HG02943 (cell line): Measurements from ENCODE around the gene CFAP69.

Source experiments
- ATAC-seq: cut with Tn5 transposase; IDR thresholded peaks from one replicate; pipeline ENCODE4 v1.9.1; 2021; ENCODE audit warnings: mild to moderate bottlenecking, low read depth, moderate library complexity; ENCODE audit not compliant: unreplicated experiment

CFAP69 gene

DNA sequence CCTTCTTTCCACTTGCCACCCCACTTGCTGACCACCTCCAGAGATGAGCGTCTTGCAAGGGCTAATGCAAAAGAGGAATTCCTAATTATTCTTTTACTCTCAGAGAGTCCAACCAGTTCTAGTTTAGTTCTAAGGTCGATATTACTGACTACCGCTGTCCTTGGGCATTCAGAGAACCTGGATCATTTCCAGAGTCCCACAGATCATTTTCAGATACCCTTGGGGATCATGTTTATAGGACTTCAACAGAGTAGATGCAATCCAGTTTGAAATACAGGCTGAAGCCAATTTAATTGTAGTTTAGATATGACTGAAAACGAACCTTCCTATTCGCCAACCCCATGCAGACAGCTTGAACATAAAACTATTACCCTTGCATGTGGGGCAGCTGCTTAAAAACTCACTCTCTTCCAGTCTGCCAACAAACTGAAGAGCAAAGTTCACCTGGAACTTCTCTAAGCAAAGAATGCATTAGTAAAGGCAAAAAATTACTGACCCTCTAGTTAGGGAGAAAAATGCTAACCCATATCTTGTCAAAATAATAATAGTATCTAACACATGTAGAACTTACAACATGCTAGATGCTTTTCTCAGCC, 22.4 kb downstream of the CFAP69 start:
- ATAC-seq, result no peak

DNA sequence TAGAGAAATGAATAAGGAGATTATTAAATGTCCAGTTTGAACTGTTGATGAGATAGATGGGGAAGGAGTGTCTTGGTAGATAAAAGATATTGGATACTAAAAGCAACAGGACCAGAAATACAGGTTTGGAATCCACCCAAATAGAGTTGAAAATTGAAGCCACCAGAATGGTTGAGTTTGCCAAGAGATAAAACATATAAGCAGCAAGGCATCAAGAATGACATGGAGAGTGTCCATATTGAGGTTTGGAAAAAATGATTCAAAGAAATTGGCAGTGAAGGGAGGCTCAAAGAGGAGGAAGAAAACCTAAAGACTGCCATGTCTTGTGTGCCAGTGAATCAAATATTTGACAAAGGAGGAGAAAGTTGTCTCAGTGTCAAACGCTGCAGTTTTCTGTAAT, 24.2 kb downstream of the CFAP69 start:
- ATAC-seq, result no peak

DNA sequence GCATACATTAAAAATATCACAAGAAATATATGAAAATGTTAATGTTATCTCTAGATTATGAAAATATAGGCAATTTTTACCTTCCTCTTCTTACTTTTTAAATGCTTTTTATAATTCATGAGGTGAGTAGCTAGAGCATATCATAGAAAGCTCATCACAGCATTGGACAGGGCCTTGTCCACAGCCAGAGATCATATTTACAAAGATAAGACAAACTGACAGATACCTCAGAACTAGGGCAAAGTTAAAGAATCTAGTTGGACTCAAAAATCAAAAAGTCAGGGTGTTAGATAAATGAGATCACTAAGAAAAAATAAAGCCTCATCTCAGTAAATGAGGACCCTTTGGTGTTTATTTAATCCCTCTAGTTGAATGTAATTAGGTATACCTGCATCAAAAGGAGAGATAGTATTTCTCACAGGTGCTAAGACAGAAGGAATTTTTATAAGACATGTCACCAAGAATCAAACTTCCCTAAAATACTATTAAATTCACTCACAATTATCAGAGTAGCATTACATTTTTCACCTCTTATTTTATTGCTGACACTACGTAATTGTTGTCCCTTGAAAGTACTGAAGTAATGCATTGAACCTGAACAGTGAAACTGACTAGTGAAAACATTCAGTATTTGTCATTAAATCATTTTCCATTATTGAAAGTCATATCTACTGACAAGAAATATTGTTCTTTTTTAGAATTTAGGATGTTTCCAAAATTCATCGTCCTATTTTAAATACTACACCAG, 25.6 kb downstream of the CFAP69 start:
- no peak for ATAC-seq

DNA sequence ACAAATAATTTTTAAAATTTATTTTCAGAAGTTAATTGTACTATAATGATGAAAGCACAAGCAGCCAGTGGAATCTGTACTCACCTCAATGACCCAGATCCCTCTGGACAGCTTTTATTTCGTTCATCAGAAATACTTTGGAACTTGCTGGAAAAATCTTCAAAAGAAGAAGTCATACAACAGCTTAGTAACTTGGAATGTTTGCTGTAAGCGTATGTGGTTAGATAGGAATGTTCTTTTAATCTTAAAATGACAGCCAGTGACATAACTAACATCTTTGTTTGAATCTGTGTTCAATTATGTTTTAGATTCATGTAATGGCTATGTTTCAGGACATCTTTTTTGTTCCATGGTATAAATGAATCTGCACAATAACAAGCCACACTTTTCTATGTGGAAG, 26.8 kb downstream of the CFAP69 start:
- no peak for ATAC-seq

DNA sequence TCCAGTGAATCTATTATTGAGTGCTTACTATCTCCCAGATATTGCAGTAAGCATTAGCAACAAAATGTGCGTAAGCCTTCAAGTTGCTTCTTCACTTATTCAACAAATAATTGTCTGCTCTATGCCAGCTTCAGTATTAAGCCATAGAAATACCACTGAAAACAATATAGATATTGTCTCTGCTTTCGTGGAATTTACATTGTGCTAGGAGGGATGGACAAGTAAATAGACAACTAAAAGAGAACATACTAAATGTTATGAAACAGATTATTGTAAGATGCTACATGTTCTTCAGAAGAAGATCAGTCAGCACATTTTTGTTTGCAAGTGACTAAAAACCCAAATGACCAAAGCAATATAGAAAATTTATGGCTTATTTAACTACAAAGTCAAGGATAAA, 27.3 kb downstream of the CFAP69 start:
- ATAC-seq, result no peak

DNA sequence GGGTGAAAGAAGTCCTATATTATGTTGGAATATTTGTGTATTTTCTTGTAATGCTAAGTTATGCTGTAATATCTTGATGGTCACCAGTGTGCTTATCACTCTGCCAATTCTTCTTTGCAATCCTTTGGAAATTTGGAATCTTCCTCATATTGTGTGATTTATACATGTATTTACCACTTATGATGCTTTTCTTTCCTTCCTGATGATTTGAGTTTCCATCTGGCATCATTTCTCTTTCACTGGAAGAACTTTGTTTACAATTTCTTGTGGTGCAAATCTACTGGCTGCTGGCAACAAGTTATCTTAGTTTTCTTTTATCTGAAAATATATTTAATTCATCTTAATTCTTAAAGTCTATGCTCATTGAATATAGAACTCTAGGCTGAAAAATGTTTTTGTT, 29.2 kb downstream of the CFAP69 start:
- ATAC-seq, result no peak

DNA sequence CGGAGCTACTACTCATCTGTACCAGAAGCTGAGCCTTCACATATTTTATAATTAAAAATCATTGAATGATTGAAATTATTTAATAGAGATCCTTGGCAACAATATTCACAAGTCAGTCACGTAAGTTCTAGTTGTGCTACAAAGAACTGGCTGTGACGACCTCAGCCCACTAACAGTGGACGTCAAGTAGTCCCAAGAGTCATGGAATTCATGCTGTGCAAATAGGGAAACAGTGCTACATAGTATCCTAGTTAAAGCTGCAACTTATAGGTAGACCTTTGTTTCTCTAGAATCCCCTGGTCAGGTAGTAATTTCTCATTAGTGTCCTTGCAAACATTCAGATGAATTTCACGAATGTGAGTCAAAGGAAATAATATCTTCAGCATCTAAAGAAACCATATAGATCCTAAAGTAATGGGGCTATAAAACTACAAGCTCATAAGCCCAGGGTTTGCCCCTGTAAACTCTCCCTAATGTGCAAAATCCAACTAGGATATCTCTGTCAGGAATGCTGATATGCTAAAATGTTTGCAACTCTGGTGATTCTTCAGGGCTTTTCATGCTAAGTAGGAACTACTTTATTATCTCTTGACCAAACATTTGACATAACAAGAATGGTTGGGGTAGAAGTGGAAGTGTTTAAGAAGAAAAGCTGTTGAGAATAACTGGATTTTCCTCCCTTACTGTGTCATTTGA, 31.2 kb downstream of the CFAP69 start:
- ATAC-seq, result no peak

DNA sequence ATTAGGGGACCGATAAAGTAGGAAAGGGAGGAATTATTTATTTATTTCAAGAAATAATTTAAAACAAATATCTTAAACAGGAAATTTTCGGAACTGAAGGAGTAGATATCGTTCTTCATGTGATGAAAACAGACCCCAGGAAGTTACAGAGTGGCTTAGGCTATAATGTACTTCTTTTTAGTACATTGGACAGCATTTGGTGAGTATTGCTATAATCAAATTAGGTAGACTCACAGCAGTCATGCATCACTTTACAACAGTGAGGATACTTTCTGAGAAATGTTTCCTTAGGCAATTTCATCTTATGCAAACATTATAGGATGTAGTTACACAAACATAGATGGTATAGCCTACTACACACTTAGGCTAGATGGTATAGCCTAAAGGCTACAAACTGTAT, 43.2 kb downstream of the CFAP69 start:
- no peak for ATAC-seq

DNA sequence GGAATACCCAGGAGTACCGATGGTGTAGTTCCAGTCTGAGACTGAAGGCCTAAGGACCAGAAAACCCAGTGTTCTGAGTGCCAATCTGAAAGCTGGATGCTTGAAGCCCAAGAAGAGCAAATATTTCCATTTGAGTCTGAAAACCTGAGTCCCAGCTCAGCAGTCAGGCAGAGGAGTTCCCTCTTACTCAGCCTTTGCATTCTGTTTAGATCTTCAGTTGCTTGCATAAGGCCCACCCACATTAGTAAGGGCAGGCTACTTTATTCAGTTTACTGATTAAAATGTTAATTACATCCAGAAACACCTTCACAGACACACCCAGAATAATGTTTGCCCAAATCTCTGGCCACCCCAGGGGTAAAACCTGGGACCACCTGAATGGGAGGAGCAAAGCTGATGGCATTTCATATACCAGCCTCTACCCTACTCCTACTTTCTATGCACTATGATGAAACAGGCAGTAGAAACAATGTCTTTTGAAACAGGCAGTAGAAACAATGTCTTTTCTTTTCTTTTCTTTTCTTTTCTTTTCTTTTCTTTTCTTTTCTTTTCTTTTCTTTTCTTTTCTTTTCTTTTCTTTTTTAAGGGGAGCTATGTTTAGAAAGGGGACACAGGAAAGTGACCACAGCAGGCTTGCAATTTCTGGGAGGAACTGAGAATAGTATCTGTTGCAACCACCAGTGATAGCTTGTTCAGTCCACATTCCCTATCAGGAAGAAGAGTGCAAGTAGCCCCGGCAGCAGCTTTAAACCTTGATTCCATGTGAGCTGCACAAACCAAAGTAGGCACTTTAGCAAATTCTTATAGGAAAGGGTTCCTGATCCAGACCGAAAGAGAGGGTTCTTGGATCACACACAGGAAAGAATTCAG, 45.5 kb downstream of the CFAP69 start:
- no peak for ATAC-seq

DNA sequence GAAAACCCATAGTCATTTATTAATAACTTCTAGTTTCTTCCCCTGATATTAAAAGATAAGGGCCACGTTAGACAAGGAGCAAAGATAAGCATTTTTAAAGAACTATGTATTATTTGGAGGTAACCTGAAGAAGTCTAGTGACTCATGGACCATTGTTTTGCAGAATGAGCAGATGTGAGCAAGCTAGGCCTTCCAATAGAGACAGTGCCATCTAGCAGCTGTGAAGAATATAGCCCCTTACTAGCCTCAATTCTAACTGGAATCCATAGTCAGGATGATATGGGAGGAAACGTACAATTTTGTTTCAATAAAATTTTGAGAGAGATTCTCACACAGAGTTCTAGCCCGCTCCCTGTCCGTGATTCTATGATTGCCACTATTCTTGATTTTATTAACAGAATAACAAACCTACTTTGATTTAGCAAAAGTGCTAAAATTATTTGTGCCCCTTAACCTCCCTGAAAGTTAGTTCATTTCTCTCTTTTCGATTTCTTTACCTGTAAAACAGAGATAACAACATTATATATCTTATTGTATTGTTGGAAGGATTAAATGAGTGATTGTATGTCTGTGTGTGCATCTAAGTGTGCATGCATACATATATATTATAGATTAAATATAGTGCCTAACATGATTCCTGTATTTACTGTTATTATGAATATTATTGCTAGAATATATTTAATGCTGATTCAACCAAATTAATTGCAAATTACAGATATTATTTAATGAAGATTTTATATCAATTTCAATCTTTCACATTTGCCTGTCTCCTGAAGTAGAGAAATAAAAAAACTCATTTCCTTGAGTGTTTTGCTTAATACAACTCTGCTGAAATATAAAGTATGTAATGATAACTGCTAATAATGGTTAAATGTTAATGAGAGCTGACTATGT, 53.4 kb downstream of the CFAP69 start:
- peak; percentile 82 for ATAC-seq

DNA sequence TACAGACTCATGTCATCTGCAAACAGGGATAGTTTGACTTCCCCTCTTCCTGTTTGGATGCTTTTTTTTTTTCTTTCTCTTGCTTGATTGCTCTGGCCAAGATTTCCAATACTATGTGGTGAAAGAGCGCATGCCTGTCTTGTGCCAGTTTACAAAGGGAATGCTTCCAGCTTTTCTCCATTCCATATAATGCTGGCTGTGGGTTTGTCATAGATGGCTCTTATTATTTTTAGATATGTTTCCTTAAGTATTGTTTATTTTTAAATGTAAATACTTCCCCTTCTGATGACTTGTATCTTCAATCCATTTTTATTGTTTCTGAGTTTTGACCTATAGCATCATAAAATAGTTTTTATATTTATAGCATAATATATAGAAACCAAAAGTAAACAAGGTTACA, 58.3 kb downstream of the CFAP69 start:
- no peak for ATAC-seq

DNA sequence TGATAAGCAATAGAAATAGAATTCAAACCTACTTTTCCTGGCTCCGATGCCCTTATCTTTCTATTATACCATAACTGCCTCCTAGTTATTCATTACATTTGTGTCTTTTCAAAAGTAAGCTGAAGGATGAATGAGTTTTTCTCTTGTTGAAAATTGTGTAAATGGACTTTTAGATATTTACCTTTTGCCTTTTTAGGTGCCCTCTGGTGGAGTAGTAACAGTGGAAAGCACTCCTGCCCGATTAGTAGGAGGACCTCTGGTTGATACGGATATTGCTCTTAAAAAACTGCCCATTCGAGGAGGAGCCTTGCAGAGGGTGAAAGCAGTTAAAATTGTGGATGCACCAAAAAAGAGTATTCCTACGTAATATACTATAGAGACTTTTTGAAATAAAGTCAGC, 64.9 kb downstream of the CFAP69 start:
- no peak for ATAC-seq

DNA sequence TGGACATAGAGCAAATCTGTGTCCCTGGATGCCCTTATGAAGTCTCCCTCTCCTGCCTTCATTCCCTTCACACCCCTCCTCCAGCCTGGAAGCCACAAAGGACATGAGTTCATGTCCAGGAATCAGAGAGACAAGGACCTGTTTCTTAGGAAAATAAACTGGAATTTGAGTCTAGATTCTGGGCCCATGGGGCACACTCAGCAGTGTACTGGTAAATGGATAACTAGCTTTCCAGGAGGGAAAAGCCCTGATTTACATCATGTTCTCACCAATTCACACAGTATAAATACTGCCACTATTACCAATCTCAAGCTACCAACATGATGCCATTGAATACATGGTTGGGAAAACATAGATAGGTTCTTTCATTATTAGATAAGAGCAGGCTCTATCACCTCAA, 66.2 kb downstream of the CFAP69 start:
- no peak for ATAC-seq

DNA sequence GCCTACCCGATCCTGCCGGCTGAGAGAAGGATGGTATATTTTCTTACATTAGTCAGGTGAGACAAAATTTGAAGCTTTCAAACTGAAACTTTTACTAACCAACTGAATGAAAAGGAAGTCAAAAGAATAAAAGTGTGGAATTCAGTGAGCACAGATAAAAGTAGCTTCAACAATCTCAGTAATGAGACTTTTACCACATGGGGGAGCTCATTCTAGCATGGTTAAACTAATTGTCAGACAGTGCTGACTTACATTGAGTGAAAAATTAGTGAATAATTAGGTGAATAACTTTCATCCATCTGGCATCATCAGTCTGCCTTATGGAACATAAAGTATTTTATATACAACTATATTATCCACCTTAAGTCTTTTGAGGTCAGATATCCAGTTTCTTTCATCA, 67.8 kb downstream of the CFAP69 start:
- ATAC-seq, result no peak

DNA sequence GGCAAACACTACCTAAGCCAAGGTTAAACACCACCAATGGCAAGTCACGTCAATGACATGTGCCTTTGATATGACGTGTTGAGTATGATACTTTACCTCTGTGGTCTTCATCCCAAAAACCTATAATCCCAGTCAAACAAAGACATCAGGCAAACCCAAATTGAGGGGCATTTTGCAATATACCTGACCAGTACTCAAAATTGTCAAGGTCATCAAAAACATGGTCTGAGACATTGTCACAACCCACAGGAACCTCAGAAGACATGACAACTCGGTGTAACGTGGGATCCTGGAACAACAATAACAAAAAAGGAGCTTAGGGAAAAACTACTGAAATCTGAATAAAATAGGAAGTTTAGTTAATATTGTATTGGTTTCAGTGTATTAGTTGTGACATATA, 68.9 kb downstream of the CFAP69 start:
- ATAC-seq, result no peak

DNA sequence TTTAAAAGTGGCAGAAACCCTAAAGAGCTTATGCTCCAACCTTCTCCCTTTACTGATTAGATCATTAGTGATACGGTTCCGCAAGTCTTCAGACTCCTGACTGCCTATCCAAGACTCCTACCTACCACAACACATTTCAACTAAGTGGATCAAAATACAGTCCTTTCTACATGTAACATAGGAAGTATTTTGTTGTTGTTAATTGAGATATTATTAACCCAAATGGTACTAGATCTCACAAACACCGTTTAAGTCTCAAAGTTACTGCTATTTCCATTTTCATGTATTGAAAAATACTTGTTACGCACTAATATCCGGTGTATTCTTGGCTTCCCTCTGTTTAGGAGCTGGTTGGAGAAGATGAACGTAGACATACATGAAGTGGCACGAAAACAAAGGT, 75.0 kb downstream of the CFAP69 start:
- no peak for ATAC-seq

DNA sequence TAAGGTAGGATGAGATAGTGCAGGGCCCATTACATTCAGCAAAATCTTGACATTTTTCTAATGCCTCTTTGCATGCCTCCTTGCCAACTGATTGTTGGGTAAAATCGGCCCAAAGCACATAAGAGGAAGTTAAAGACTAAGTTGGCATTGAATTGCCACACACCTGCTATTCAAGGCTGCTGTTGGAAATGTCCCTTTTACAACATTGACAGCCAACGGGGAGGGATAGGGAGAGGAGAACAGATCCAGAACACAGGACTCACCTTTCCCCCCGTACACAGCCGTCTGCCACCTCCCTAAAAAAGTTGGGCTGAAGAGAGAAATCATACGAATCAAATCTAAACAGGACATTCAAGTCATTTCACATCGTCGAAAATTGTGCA, 75.4 kb downstream of the CFAP69 start:
- ATAC-seq, result no peak

DNA sequence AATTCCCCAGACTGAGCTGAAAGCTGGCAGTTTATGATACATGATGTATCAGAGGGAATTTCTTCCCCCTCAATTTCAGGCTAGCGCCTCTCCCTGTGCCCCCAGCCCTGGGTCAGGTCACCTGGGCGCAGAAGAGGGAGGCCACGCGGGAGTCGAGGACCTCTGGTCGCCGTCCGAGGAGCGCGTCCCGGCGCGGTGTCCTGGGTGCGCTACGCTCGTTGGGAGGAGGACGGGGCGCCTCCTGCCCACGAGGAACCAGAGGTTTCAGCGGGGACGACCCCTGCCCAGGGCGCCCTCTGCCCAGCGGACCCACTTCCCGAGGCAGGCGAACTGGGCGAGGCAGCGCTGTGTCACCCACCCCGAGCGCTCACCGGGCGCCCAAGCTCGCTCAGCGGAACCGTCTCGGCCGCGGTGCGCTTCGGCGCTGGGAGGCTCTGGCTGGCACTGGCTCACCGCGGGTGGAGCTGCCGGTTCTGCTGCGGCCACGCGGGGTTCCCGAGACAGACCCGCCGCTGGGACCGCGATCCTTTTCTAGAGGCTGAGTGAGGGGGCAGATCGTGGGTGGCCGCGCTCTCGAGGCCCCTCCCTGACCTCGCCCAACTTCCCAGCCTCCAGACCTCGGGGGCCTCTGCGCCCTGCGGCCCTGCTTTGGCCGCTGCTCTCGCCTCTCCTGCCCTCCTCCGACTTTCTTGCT, 76.0 kb downstream of the CFAP69 start, which contains the start of gene FAM237B:
Gene FAM237B, minus strand, starts transcription at position 504 of the 694 bp plus-strand sequence. CDS start 1,556 bp downstream, outside the sequence.
- no peak for ATAC-seq

DNA sequence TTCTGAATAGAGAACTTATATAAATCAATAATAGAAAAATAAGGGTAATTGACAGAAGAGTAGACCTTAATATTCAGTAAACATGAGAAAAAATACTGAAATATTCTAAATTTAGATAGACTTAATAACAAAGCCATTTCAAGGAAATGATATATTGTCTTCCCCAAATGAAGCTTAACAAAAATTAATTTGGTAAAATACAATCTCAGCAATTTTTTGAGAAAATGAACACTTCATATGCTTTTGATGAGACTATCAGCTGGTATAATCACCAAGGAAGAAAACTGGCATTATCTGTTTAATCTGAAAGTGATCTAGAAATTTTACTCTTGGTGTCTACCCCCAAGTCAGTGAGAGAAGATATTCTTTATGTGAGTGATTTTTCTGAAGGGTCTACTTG, 77.9 kb downstream of the CFAP69 start:
- no peak for ATAC-seq
